Measurements from ENCODE around the gene ACSL6. TPM values are rescaled to one million over a fixed set of nuclear protein-coding genes. Genes with fewer than 3 reads are reported as not detected.

The ACSL6 gene
- total RNA-seq, 2 experiments from 2014 or later, result 3.3 to 4.7 TPM

GRCh38 chr5:131997026-131997726, 14.3 kb downstream of the ACSL6 start:
- POLR2A ChIA-PET, result no interaction called here
- ATAC-seq, result no peak

GRCh38 chr5:131996210-131997025, 15.0 kb downstream of the ACSL6 start:
- no peak for ATAC-seq
- H3K27ac Mint-ChIP-seq, result no peak overlapping the region
- no peak overlapping the region for H3K4me3 Mint-ChIP-seq
- ChIA-PET CTCF (interaction anchor here (0.9 to 4.5 kb wide), 3 partner anchors 11 to 407 kb away, joined by 3 to 33 read pairs (median 10); no protein-coding TSS in a partner anchor), POLR2A (interaction anchor here (0.6 kb wide), 1 partner anchor 316 kb away, joined by 3 read pairs; no protein-coding TSS in a partner anchor)
- H3K9me3 Mint-ChIP-seq, result no peaks in the 10 kb centered on the region
- peaks cover 29% of the 10 kb centered on the region for H3K4me1 Mint-ChIP-seq (ENCODE audit: low read depth)
- H3K36me3 Mint-ChIP-seq (ENCODE audit: low read depth), result no peaks in the 10 kb centered on the region
- DNase-seq, result no peak
- TF ChIP-seq CTCF (IDR thresholded peaks at IDR 0.05), result no peak
- intact Hi-C loops (cut with micrococcal nuclease), result no loop called here
- no peaks in the 10 kb centered on the region for H3K27me3 Mint-ChIP-seq

More at GRCh38 chr5:131997026-131997726, 14.3 kb downstream of the ACSL6 start:
- no peak for DNase-seq
- Mint-ChIP-seq H3K27me3 (no peaks in the 10 kb centered on the region), H3K4me1 (ENCODE audit: low read depth) (peaks cover 35% of the 10 kb centered on the region), H3K36me3 (ENCODE audit: low read depth) (no peaks in the 10 kb centered on the region), H3K27ac (no peak overlapping the region), H3K9me3 (no peaks in the 10 kb centered on the region), H3K4me3 (no peak overlapping the region)
- no peak for TF ChIP-seq CTCF (IDR thresholded peaks at IDR 0.05)
- intact Hi-C loops (cut with micrococcal nuclease), result no loop called here
- CTCF ChIA-PET, result interaction anchor here (0.9 to 4.5 kb wide), 4 partner anchors 10 to 408 kb away, joined by 3 to 33 read pairs (median 8); no protein-coding TSS in a partner anchor

- TF ChIP-seq CTCF (IDR thresholded peaks at IDR 0.05), result no peak
- CTCF ChIA-PET, result interaction anchor here (3.2 kb wide), 1 partner anchor 13 kb away, joined by 14 read pairs; no protein-coding TSS in a partner anchor
- intact Hi-C loops (cut with micrococcal nuclease), result no loop called here
- Mint-ChIP-seq H3K27ac (no peak overlapping the region), H3K9me3 (no peaks in the 10 kb centered on the region), H3K36me3 (ENCODE audit: low read depth) (no peaks in the 10 kb centered on the region), H3K4me3 (no peak overlapping the region), H3K27me3 (no peaks in the 10 kb centered on the region), H3K4me1 (ENCODE audit: low read depth) (peaks cover 12% of the 10 kb centered on the region)
- POLR2A ChIA-PET, result no interaction called here
- no peak for ATAC-seq
- DNase-seq, result no peak
Observed at GRCh38 chr5:131994533-131995226, 16.8 kb downstream of the ACSL6 start.

GRCh38 chr5:131994090-131994489, 17.4 kb downstream of the ACSL6 start:
- H3K4me3 Mint-ChIP-seq, result no peak overlapping the region
- no peaks in the 10 kb centered on the region for H3K9me3 Mint-ChIP-seq
- TF ChIP-seq CTCF (IDR thresholded peaks at IDR 0.05), result no peak
- no peaks in the 10 kb centered on the region for H3K36me3 Mint-ChIP-seq (ENCODE audit: low read depth)
- H3K27ac Mint-ChIP-seq, result no peak overlapping the region
- CTCF ChIA-PET, result interaction anchor here (3.2 kb wide), 1 partner anchor 13 kb away, joined by 14 read pairs; no protein-coding TSS in a partner anchor
- DNase-seq (no peak), ATAC-seq (no peak)
- intact Hi-C loops (cut with micrococcal nuclease), result no loop called here
- POLR2A ChIA-PET, result no interaction called here
- peaks cover 7% of the 10 kb centered on the region for H3K4me1 Mint-ChIP-seq (ENCODE audit: low read depth)
- H3K27me3 Mint-ChIP-seq, result no peaks in the 10 kb centered on the region

Data from activated CD8-positive, alpha-beta T cell treated with anti-CD3 and anti-CD28 coated beads for 36 hours (primary cell).